IPS-15b (cell line): ENCODE data around the gene MAGI2.

Experiments
- H3K27me3 ChIP-seq: one replicate; pipeline ENCODE4 v1.6.1; 2013; ENCODE audit warnings: low read length; ENCODE audit not compliant: control insufficient read depth, insufficient read depth
- H3K36me3 ChIP-seq: one replicate; pipeline ENCODE4 v1.6.1; 2013; ENCODE audit warnings: low read length; ENCODE audit not compliant: control insufficient read depth, insufficient read depth
- H3K4me1 ChIP-seq: one replicate; pipeline ENCODE4 v1.6.1; 2013; ENCODE audit warnings: mild to moderate bottlenecking, low read length; ENCODE audit not compliant: control insufficient read depth, insufficient read depth
- H3K4me3 ChIP-seq: one replicate; pipeline ENCODE4 v1.5.1; 2013; ENCODE audit warnings: low read depth, low read length
- H3K9ac ChIP-seq: one replicate; pipeline ENCODE4 v1.6.1; 2013; ENCODE audit warnings: low read depth, mild to moderate bottlenecking, low read length
- H3K9me3 ChIP-seq: one replicate; pipeline ENCODE4 v1.6.1; 2013; ENCODE audit warnings: mild to moderate bottlenecking, low read length; ENCODE audit not compliant: control insufficient read depth, insufficient read depth

Gene MAGI2

GRCh38 chr7:79320741-79321473 lies 132.6 kb downstream of the MAGI2 start:
- H3K36me3 ChIP-seq = no peaks in the 10 kb centered on the region
- H3K27me3 ChIP-seq = no peaks in the 10 kb centered on the region
- H3K4me1 ChIP-seq = peaks cover 5% of the 10 kb centered on the region
- no peak overlapping the region for H3K4me3 ChIP-seq
- no peak overlapping the region for H3K9ac ChIP-seq
- H3K9me3 ChIP-seq = no peaks in the 10 kb centered on the region

- Histone ChIP-seq H3K9ac (no peak overlapping the region), H3K27me3 (no peaks in the 10 kb centered on the region), H3K4me1 (peaks cover 5% of the 10 kb centered on the region), H3K36me3 (no peaks in the 10 kb centered on the region), H3K4me3 (no peak overlapping the region), H3K9me3 (no peaks in the 10 kb centered on the region)
Measured at GRCh38 chr7:79319369-79319768, 134.1 kb downstream of the MAGI2 start.

GRCh38 chr7:79317728-79318127 lies 135.7 kb downstream of the MAGI2 start:
- Histone ChIP-seq H3K4me3 (no peak overlapping the region), H3K36me3 (no peaks in the 10 kb centered on the region), H3K9ac (no peak overlapping the region), H3K4me1 (peaks cover 5% of the 10 kb centered on the region), H3K9me3 (no peaks in the 10 kb centered on the region), H3K27me3 (no peaks in the 10 kb centered on the region)

DNA sequence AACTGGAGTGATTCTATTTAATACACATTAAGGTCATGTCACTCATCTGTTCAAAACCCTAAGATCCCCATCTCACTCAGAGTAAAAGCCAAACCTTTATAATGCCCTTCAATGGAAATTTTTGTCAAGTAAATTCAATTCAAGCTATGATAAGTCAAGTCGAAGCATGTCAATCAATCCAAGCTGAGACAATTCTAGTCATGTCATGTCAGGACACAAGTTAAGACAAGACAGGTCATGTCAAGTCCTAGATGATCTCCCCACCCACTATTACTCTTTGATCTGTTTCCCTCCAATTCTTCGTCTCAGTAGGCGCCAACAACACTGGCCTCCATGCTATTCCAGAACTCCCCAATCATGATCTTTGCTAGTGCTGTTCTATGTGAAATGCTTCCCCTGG lies 141.4 kb downstream of the MAGI2 start:
- H3K27me3 ChIP-seq = no peaks in the 10 kb centered on the region
- H3K36me3 ChIP-seq = no peaks in the 10 kb centered on the region
- no peaks in the 10 kb centered on the region for H3K9me3 ChIP-seq
- no peak overlapping the region for H3K9ac ChIP-seq
- no peak overlapping the region for H3K4me3 ChIP-seq
- H3K4me1 ChIP-seq = no peaks in the 10 kb centered on the region

GRCh38 chr7:79308192-79308591 lies 145.3 kb downstream of the MAGI2 start:
- Histone ChIP-seq H3K4me1 (no peaks in the 10 kb centered on the region), H3K9ac (no peak overlapping the region), H3K9me3 (no peaks in the 10 kb centered on the region), H3K4me3 (no peak overlapping the region), H3K36me3 (no peaks in the 10 kb centered on the region), H3K27me3 (no peaks in the 10 kb centered on the region)

- Histone ChIP-seq H3K36me3 (no peaks in the 10 kb centered on the region), H3K9ac (no peak overlapping the region), H3K4me3 (no peak overlapping the region), H3K27me3 (no peaks in the 10 kb centered on the region), H3K9me3 (no peaks in the 10 kb centered on the region), H3K4me1 (no peaks in the 10 kb centered on the region)
Measured at GRCh38 chr7:79307376-79307775, 146.1 kb downstream of the MAGI2 start.

GRCh38 chr7:79304711-79305110 lies 148.8 kb downstream of the MAGI2 start:
- H3K36me3 ChIP-seq = no peaks in the 10 kb centered on the region

GRCh38 chr7:79302293-79302692 lies 151.2 kb downstream of the MAGI2 start:
- no peaks in the 10 kb centered on the region for H3K27me3 ChIP-seq
- no peak overlapping the region for H3K4me3 ChIP-seq

More at GRCh38 chr7:79304711-79305110, 148.8 kb downstream of the MAGI2 start:
- no peak overlapping the region for H3K4me3 ChIP-seq
- no peaks in the 10 kb centered on the region for H3K9me3 ChIP-seq
- no peaks in the 10 kb centered on the region for H3K27me3 ChIP-seq
- no peaks in the 10 kb centered on the region for H3K4me1 ChIP-seq
- H3K9ac ChIP-seq = no peak overlapping the region

GRCh38 chr7:79301419-79301818 lies 152.0 kb downstream of the MAGI2 start:
- H3K4me3 ChIP-seq = no peak overlapping the region
- H3K27me3 ChIP-seq = no peaks in the 10 kb centered on the region
- H3K4me1 ChIP-seq = no peaks in the 10 kb centered on the region
- H3K9ac ChIP-seq = no peak overlapping the region
- H3K36me3 ChIP-seq = no peaks in the 10 kb centered on the region
- H3K9me3 ChIP-seq = no peaks in the 10 kb centered on the region

More at GRCh38 chr7:79302293-79302692, 151.2 kb downstream of the MAGI2 start:
- no peak overlapping the region for H3K9ac ChIP-seq
- no peaks in the 10 kb centered on the region for H3K9me3 ChIP-seq
- H3K4me1 ChIP-seq = no peaks in the 10 kb centered on the region
- H3K36me3 ChIP-seq = no peaks in the 10 kb centered on the region

DNA sequence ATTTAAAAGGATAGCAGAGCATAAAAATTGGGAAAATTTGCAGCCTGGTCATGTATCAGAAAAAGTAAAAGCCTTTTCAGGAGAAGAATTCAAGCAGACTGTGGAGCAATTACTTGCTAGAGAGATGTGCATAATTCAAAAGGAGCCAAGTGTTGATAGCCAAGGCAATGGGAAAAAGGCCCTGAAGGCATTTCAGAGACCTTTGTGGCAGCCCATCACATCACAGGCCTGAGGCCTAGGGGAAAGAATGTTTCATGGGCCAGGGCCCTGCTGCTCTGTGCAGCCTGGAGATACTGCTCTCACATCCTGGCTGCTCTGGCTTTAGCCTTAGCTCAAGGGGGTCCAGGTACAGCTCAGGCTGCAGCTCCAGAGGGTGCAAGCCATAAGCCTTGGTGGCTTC lies 152.9 kb downstream of the MAGI2 start:
- H3K9me3 ChIP-seq = no peaks in the 10 kb centered on the region
- no peaks in the 10 kb centered on the region for H3K27me3 ChIP-seq
- H3K4me3 ChIP-seq = no peak overlapping the region
- H3K4me1 ChIP-seq = no peaks in the 10 kb centered on the region
- no peaks in the 10 kb centered on the region for H3K36me3 ChIP-seq
- H3K9ac ChIP-seq = no peak overlapping the region

GRCh38 chr7:79298145-79298760 lies 155.2 kb downstream of the MAGI2 start:
- Histone ChIP-seq H3K9ac (no peak overlapping the region), H3K4me1 (no peaks in the 10 kb centered on the region), H3K4me3 (no peak overlapping the region), H3K27me3 (no peaks in the 10 kb centered on the region), H3K36me3 (no peaks in the 10 kb centered on the region), H3K9me3 (no peaks in the 10 kb centered on the region)
